GM19455 (cell line): ENCODE measurements around the gene SLC23A1.

Experiments
- ATAC-seq: cut with Tn5 transposase; IDR thresholded peaks from one replicate; pipeline ENCODE4 v1.9.1; 2021; ENCODE audit not compliant: unreplicated experiment

SLC23A1 gene

GRCh38 chr5:139408191-139408590, 25.1 kb upstream of the SLC23A1 start:
- no peak for ATAC-seq

- ATAC-seq, result no peak
Measured at GRCh38 chr5:139407517-139407916, 24.4 kb upstream of the SLC23A1 start.

- ATAC-seq, result no peak
Measured at GRCh38 chr5:139406963-139407362, 23.9 kb upstream of the SLC23A1 start.

GRCh38 chr5:139404484-139404840, 21.4 kb upstream of the SLC23A1 start:
- ATAC-seq, result no peak

- peak; percentile 79 for ATAC-seq
Measured at GRCh38 chr5:139403787-139404483, 20.8 kb upstream of the SLC23A1 start, which contains the start of gene SPATA24. Gene SPATA24, minus strand, starts transcription at chr5:139404089. Its CDS starts 29 bp downstream, at chr5:139404060.

GRCh38 chr5:139403418-139403786, 20.3 kb upstream of the SLC23A1 start:
- no peak for ATAC-seq

- ATAC-seq, result no peak
Measured at GRCh38 chr5:139402561-139403158, 19.6 kb upstream of the SLC23A1 start.

GRCh38 chr5:139401546-139401945, 18.4 kb upstream of the SLC23A1 start:
- ATAC-seq, result no peak

- ATAC-seq, result no peak
Measured at GRCh38 chr5:139399501-139400121, 16.5 kb upstream of the SLC23A1 start.

- no peak for ATAC-seq
Measured at GRCh38 chr5:139397921-139398320, 14.8 kb upstream of the SLC23A1 start.

- ATAC-seq, result no peak
Measured at GRCh38 chr5:139396691-139397090, 13.6 kb upstream of the SLC23A1 start.

GRCh38 chr5:139395844-139396640, 12.9 kb upstream of the SLC23A1 start:
- ATAC-seq, result no peak

GRCh38 chr5:139394654-139395566, 11.8 kb upstream of the SLC23A1 start, which contains the start of gene PROB1:
Gene PROB1, minus strand, starts transcription at chr5:139395104. Its CDS starts 23 bp downstream, at chr5:139395081.
- ATAC-seq, result no peak

GRCh38 chr5:139394123-139394653, 11.1 kb upstream of the SLC23A1 start:
- ATAC-seq, result no peak

GRCh38 chr5:139393497-139394122, 10.5 kb upstream of the SLC23A1 start:
- ATAC-seq, result no peak

GRCh38 chr5:139392678-139393496, 9.8 kb upstream of the SLC23A1 start:
- peak; percentile 53 for ATAC-seq

- ATAC-seq, result no peak
Measured at GRCh38 chr5:139392324-139392677, 9.2 kb upstream of the SLC23A1 start.

GRCh38 chr5:139391570-139392323, 8.7 kb upstream of the SLC23A1 start:
- ATAC-seq, result no peak
